GM21360 (cell line): ENCODE measurements around the gene OR10G2.

Source experiments
- ATAC-seq: cut with Tn5 transposase; IDR thresholded peaks from one replicate; pipeline ENCODE4 v1.9.1; 2021; ENCODE audit warnings: mild to moderate bottlenecking, moderate library complexity; ENCODE audit not compliant: unreplicated experiment

Gene OR10G2

DNA sequence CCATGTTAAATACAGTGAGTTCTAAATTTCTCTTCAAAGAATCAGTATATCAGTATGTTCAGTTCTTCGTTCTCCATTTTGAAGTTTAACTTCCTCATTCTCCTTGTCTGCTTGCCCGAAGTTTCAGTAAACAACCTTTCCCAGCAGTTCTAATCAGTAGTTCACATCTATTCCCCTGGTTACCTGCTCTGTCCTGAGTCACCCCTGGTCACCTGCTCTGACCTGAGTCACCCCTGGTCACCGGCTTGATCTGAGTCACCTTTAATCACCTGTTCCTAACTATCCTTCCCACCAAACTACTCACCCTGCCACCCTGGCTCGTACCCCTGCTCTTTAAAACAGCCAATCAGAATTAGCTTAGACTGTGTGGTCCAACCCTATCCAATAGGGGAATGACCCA, 45.4 kb downstream of the OR10G2 start:
- ATAC-seq: no peak
